Bronchial epithelial cell (primary cell): ENCODE results near the gene SLC24A3. TPM values are rescaled to one million over a fixed set of nuclear protein-coding genes. Genes with fewer than 3 reads are reported as not detected.

Experiments
- DNase-seq: peaks from one replicate; pipeline ENCODE4 v3.0.0-alpha.2; 2010; ENCODE audit warnings: low read depth
- FAIRE-seq: peaks from 2 replicates; lab custom pipeline; 2011; peaks lifted over from hg19 to GRCh38; lab: Jason Lieb, UNC
- H3K27me3 ChIP-seq: 2 replicates; pipeline ENCODE4 v1.5.1; 2011; ENCODE audit warnings: low read length; ENCODE audit not compliant: control insufficient read depth, insufficient read depth
- H3K36me3 ChIP-seq: 2 replicates; pipeline ENCODE4 v1.5.1; 2011; ENCODE audit warnings: low read length; ENCODE audit not compliant: control insufficient read depth, insufficient read depth
- H3K4me3 ChIP-seq: 2 replicates; pipeline ENCODE4 v1.5.1; 2011; ENCODE audit warnings: mild to moderate bottlenecking, low read depth, low read length, control low read depth
- CTCF ChIP-seq: IDR thresholded peaks from 2 replicates; pipeline ENCODE4 v1.5.1; 2011; ENCODE audit warnings: mild to moderate bottlenecking, moderate library complexity, low read length, control low read depth, inconsistent platforms; ENCODE audit not compliant: insufficient read depth, severe bottlenecking
- total RNA-seq: library from RNA; depleted of rRNA; stranded (reverse); fragments of >200 nt; gene quantifications from 2 replicates; pipeline ENCODE4 v1.2.1, GENCODE V29; 2014

Gene SLC24A3
- total RNA-seq, 1 donor from 2014 or later: under 0.01 TPM

- H3K36me3 ChIP-seq: no peaks in the 10 kb centered on the region
- DNase-seq: no peak
- no peak for TF ChIP-seq CTCF
- no peaks in the 10 kb centered on the region for H3K27me3 ChIP-seq
- no peak overlapping the region for H3K4me3 ChIP-seq
- no peak for FAIRE-seq
These were observed 77.0 kb downstream of the SLC24A3 start for GRCh38 chr20:19289451-19289850.

GRCh38 chr20:19291024-19291817 is 78.8 kb downstream of the SLC24A3 start:
- DNase-seq (no peak), FAIRE-seq (no peak)
- H3K36me3 ChIP-seq: no peaks in the 10 kb centered on the region
- no peak overlapping the region for H3K4me3 ChIP-seq
- TF ChIP-seq CTCF: no peak
- H3K27me3 ChIP-seq: no peaks in the 10 kb centered on the region

GRCh38 chr20:19291818-19292132 is 79.3 kb downstream of the SLC24A3 start:
- no peak overlapping the region for H3K4me3 ChIP-seq
- H3K36me3 ChIP-seq: no peaks in the 10 kb centered on the region
- FAIRE-seq: no peak
- no peak for DNase-seq
- no peak for TF ChIP-seq CTCF
- H3K27me3 ChIP-seq: no peaks in the 10 kb centered on the region

GRCh38 chr20:19292254-19292653 is 79.8 kb downstream of the SLC24A3 start:
- no peak for TF ChIP-seq CTCF
- no peak for FAIRE-seq
- no peak for DNase-seq
- no peaks in the 10 kb centered on the region for H3K27me3 ChIP-seq
- H3K36me3 ChIP-seq: no peaks in the 10 kb centered on the region
- no peak overlapping the region for H3K4me3 ChIP-seq

GRCh38 chr20:19295076-19295475 is 82.6 kb downstream of the SLC24A3 start:
- TF ChIP-seq CTCF: no peak

GRCh38 chr20:19298652-19299051 is 86.2 kb downstream of the SLC24A3 start:
- no peak for TF ChIP-seq CTCF
- no peak overlapping the region for H3K4me3 ChIP-seq
- H3K36me3 ChIP-seq: no peaks in the 10 kb centered on the region
- FAIRE-seq: no peak
- no peak for DNase-seq
- H3K27me3 ChIP-seq: no peaks in the 10 kb centered on the region

More at GRCh38 chr20:19295076-19295475, 82.6 kb downstream of the SLC24A3 start:
- no peak for FAIRE-seq
- Histone ChIP-seq H3K27me3 (no peaks in the 10 kb centered on the region), H3K4me3 (no peak overlapping the region), H3K36me3 (no peaks in the 10 kb centered on the region)
- no peak for DNase-seq
